GM20000 (cell line): Measurements from ENCODE around the gene COL9A2.

Experiments
- DNase-seq: peaks from one replicate; pipeline ENCODE4 v3.0.0; 2012; ENCODE audit warnings: low spot score
- TF ChIP-seq, protein P1 (sequence below): IDR thresholded peaks from 2 replicates; pipeline ENCODE4 v1.5.1; 2012; ENCODE audit warnings: mild to moderate bottlenecking, control low read depth; ENCODE audit errors: extremely low read depth, missing control alignments

COL9A2 gene

GRCh38 chr1:40276122-40276521 lies 41.0 kb downstream of the COL9A2 start:
- TF ChIP-seq, protein P1, sequence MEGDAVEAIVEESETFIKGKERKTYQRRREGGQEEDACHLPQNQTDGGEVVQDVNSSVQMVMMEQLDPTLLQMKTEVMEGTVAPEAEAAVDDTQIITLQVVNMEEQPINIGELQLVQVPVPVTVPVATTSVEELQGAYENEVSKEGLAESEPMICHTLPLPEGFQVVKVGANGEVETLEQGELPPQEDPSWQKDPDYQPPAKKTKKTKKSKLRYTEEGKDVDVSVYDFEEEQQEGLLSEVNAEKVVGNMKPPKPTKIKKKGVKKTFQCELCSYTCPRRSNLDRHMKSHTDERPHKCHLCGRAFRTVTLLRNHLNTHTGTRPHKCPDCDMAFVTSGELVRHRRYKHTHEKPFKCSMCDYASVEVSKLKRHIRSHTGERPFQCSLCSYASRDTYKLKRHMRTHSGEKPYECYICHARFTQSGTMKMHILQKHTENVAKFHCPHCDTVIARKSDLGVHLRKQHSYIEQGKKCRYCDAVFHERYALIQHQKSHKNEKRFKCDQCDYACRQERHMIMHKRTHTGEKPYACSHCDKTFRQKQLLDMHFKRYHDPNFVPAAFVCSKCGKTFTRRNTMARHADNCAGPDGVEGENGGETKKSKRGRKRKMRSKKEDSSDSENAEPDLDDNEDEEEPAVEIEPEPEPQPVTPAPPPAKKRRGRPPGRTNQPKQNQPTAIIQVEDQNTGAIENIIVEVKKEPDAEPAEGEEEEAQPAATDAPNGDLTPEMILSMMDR: no peak
- DNase-seq: no peak

GRCh38 chr1:40274331-40274730 lies 42.8 kb downstream of the COL9A2 start:
- DNase-seq: no peak
- TF ChIP-seq, protein P1: no peak

DNA sequence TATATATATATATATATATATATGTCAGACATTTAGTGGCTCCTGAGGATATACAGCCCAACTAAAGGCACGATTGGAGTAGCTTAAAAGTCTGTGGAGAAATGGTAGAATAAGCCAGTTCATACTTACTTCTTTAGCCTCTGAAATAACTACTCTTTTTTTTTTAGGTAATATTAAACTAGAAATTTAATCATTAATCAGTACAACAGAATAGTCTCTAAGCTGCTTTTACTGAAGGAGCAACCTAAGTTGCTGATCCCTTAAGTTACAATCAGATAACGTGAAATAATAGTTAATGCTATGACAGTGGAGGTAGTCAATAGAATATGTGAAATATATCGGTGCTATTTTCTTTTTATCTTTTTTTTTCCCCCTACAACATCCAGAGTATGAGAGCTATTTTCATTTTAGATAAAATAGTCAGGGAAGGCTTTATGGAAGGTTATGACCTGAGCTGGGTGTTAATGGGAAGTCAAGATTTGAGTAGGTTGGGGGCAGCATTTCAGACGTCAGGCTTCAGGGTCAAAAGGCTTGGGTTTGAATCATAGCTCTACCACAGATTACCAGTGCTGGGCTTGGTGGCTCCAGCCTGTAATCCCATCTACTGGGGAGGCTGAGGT lies 43.4 kb downstream of the COL9A2 start:
- TF ChIP-seq, protein P1: no peak
- no peak for DNase-seq

- TF ChIP-seq, protein P1: no peak
- no peak for DNase-seq
Measured at GRCh38 chr1:40272653-40273213, 44.4 kb downstream of the COL9A2 start.

- no peak for DNase-seq
- TF ChIP-seq, protein P1: no peak
Measured at GRCh38 chr1:40270152-40270834, 46.8 kb downstream of the COL9A2 start.

GRCh38 chr1:40268211-40268610 lies 48.9 kb downstream of the COL9A2 start:
- TF ChIP-seq, protein P1: no peak
- DNase-seq: no peak

DNA sequence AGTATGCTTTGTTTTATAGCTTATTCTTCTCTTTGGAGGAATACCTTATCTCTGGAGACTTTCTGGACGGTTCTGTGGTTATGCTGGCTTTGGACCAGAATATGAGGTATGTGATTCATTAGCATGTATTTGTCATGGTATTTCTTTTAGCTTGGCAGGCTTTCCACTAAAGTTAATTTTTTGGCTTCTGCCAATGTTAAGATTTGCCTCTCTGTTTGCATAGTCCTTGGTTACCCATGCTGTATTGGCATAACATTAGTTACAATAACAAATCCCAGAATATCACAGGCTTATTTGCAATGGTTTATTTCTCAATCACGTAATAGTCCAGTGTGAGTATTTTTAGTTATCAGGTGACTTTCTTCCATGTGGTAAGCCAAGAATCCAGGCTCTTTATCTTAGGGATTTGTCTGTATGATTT lies 49.3 kb downstream of the COL9A2 start:
- TF ChIP-seq, protein P1: no peak
- no peak for DNase-seq
